Vagina (tissue), 2 donors: ENCODE data around the gene TAOK3.

ENCODE experiments used
- POLR2AphosphoS5 ChIP-seq, 2 donors: sonication (generic); formaldehyde crosslinking; IDR thresholded peaks; one replicate each; pipeline ENCODE4 v1.9.0; 2017; ENCODE audit warnings: antibody characterized with exemption in 2 of 2, mild to moderate bottlenecking in 2 of 2, low read depth in 1 of 2; ENCODE audit not compliant: insufficient read depth in 1 of 2
- TF ChIP-seq, protein P1 (sequence below), 3 experiments: fragments of 450-650 bp in 2 of 3; fragments of 200-600 bp in 1 of 3; sonication (generic) in 1 of 3; IDR thresholded peaks; one replicate each; pipeline ENCODE4 v1.5.1; 2017 to 2019; ENCODE audit warnings: antibody characterized with exemption in 3 of 3, mild to moderate bottlenecking in 2 of 3, moderate library complexity in 2 of 3

DNA sequence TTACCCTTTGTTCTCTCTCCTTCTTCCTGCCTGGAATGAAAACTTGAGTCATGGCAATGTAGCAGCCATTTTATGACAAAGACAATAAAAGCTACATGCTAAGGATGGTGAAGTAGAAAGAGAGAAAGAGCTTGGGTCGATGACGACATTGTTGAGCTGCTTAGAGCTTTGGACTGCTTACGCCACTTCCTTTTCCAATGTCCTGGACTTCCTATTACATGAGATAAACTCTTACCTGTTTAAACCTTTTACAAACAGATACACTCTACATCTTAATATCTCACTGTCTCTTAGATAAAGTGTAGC, 166.6 kb downstream of the TAOK3 start:
- TF ChIP-seq, protein P1, sequence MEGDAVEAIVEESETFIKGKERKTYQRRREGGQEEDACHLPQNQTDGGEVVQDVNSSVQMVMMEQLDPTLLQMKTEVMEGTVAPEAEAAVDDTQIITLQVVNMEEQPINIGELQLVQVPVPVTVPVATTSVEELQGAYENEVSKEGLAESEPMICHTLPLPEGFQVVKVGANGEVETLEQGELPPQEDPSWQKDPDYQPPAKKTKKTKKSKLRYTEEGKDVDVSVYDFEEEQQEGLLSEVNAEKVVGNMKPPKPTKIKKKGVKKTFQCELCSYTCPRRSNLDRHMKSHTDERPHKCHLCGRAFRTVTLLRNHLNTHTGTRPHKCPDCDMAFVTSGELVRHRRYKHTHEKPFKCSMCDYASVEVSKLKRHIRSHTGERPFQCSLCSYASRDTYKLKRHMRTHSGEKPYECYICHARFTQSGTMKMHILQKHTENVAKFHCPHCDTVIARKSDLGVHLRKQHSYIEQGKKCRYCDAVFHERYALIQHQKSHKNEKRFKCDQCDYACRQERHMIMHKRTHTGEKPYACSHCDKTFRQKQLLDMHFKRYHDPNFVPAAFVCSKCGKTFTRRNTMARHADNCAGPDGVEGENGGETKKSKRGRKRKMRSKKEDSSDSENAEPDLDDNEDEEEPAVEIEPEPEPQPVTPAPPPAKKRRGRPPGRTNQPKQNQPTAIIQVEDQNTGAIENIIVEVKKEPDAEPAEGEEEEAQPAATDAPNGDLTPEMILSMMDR (IDR thresholded peaks at IDR 0.05), result no peak
- TF ChIP-seq POLR2AphosphoS5 (IDR thresholded peaks at IDR 0.05; ENCODE audit: insufficient read depth in 1 of 2, low read depth in 1 of 2), result no peak
